PC-9 (cell line): ENCODE results near the gene ADIPOR1. TPM values are rescaled to one million over a fixed set of nuclear protein-coding genes. Genes with fewer than 3 reads are reported as not detected.

ENCODE experiments used
- BruUV-seq: library from RNA; stranded (reverse); fragments of 400-500 nt; replicated peaks from 2 replicates; lab custom pipeline; 2021; lab: Mats Ljungman, UMichigan
- CTCF ChIA-PET: fragments of 300-600 bp; sonication (Branson Sonifier 250); formaldehyde crosslinking; loops from one replicate; lab custom pipeline; 2022; ENCODE audit warnings: antibody characterized with exemption; lab: Charles Lee
- POLR2A ChIA-PET: fragments of 300-600 bp; sonication (Branson Sonifier 250); formaldehyde crosslinking; loops from one replicate; lab custom pipeline; 2022; ENCODE audit warnings: antibody characterized with exemption; ENCODE audit not compliant: unreplicated experiment; lab: Charles Lee
- DNase-seq, 2 experiments: peaks; one replicate each; pipeline versions ENCODE4 v3.0.0 to v3.0.0-alpha.2; 2015 to 2022; ENCODE audit warnings: mixed read lengths in 1 of 2
- H2AFZ ChIP-seq: fragments of 200-600 bp; sonication (generic); 2 replicates; pipeline ENCODE4 v1.8.1; 2017; ENCODE audit warnings: antibody characterized with exemption
- H3F3A ChIP-seq: fragments of 200-600 bp; sonication (generic); 2 replicates; pipeline ENCODE4 v1.8.1; 2017; ENCODE audit warnings: antibody characterized with exemption, mild to moderate bottlenecking, low read depth; ENCODE audit not compliant: insufficient read depth
- H3K27ac ChIP-seq: fragments of 200-600 bp; sonication (generic); 2 replicates; pipeline ENCODE4 v1.6.1; 2016; ENCODE audit warnings: mixed run types
- H3K27me3 ChIP-seq: fragments of 200-600 bp; sonication (generic); 2 replicates; pipeline ENCODE4 v1.6.1; 2016; ENCODE audit warnings: low read depth, mixed run types; ENCODE audit not compliant: insufficient read depth
- H3K36me3 ChIP-seq: fragments of 200-600 bp; sonication (generic); 2 replicates; pipeline ENCODE4 v1.6.1; 2016; ENCODE audit warnings: low read depth, mixed run types
- H3K4me1 ChIP-seq: fragments of 200-600 bp; sonication (generic); replicated peaks from 2 replicates; pipeline ENCODE4 v1.6.1; 2016; ENCODE audit warnings: mixed run types; ENCODE audit not compliant: insufficient read depth
- H3K4me2 ChIP-seq: fragments of 200-600 bp; sonication (generic); 2 replicates; pipeline ENCODE4 v1.6.1; 2017; ENCODE audit warnings: mixed run types
- H3K4me3 ChIP-seq: fragments of 200-600 bp; sonication (generic); 2 replicates; pipeline ENCODE4 v1.6.1; 2016; ENCODE audit warnings: mixed run types
- H3K79me2 ChIP-seq: fragments of 200-600 bp; sonication (generic); 2 replicates; pipeline ENCODE4 v1.6.1; 2017; ENCODE audit warnings: low read depth, mixed run types
- H3K9me2 ChIP-seq: fragments of 200-600 bp; sonication (generic); 2 replicates; pipeline ENCODE4 v1.8.1; 2017; ENCODE audit warnings: mild to moderate bottlenecking; ENCODE audit not compliant: insufficient read depth
- H3K9me3 ChIP-seq: fragments of 200-600 bp; sonication (generic); 2 replicates; pipeline ENCODE4 v1.8.1; 2016; ENCODE audit warnings: low read depth; ENCODE audit not compliant: insufficient read depth
- H4K20me1 ChIP-seq: fragments of 200-600 bp; sonication (generic); 2 replicates; pipeline ENCODE4 v1.8.1; 2017; ENCODE audit not compliant: insufficient read depth
- CTCF ChIP-seq: fragments of 200-600 bp; sonication (generic); conservative IDR thresholded peaks from 2 replicates; pipeline ENCODE4 v1.6.1; 2017; ENCODE audit warnings: mixed run types, antibody characterized with exemption, mild to moderate bottlenecking, moderate library complexity
- EZH2 ChIP-seq: fragments of 200-600 bp; sonication (generic); IDR thresholded peaks from 2 replicates; pipeline ENCODE4 v1.8.0; 2017; ENCODE audit warnings: antibody characterized with exemption, low read depth
- intact Hi-C: fragments of 100-400 bp; cut with micrococcal nuclease; formaldehyde crosslinking; loops from one replicate; pipeline ENCODE4 v1.10.0; 2022; ENCODE audit not compliant: unreplicated experiment
- total RNA-seq: library from RNA; stranded (reverse); gene quantifications from 2 replicates; pipeline ENCODE4 v1.2.3, GENCODE V29; 2021

The ADIPOR1 gene
- total RNA-seq, 1 experiment from 2014 or later, result 102 TPM

- H3K4me1 ChIP-seq, result no peaks in the 10 kb centered on the region
- peak overlapping the region; percentile 33; the same call in 1 of the 2 replicates for H3K4me2 ChIP-seq
- no peaks in the 10 kb centered on the region for H3K36me3 ChIP-seq
- H3K27me3 ChIP-seq, result peaks cover 4% of the 10 kb centered on the region; the same call in 1 of the 2 replicates
- H4K20me1 ChIP-seq, result no peaks in the 10 kb centered on the region
- ChIA-PET POLR2A (no interaction called here), CTCF (no interaction called here)
- H3K9me2 ChIP-seq, result no peaks in the 10 kb centered on the region
- no peak overlapping the region for H3K27ac ChIP-seq
- H2AFZ ChIP-seq, result no peak overlapping the region
- TF ChIP-seq CTCF (no peak), EZH2 (no peak)
- DNase-seq, result no peak
- intact Hi-C loops, result no loop called here
- no peaks in the 10 kb centered on the region for H3K9me3 ChIP-seq
- no peak overlapping the region for H3K4me3 ChIP-seq
- BruUV-seq, result no TSS peak
- no peaks in the 10 kb centered on the region for H3K79me2 ChIP-seq
- H3F3A ChIP-seq, result no peaks in the 10 kb centered on the region
These were observed 18.5 kb upstream of the ADIPOR1 start for GRCh38 chr1:202976633-202977032.

- POLR2A ChIA-PET, result no interaction called here
- no peaks in the 10 kb centered on the region for H3F3A ChIP-seq
- H2AFZ ChIP-seq, result no peak overlapping the region
- no peak overlapping the region for H3K4me2 ChIP-seq
- H3K4me1 ChIP-seq, result no peaks in the 10 kb centered on the region
- no TSS peak for BruUV-seq
- no peaks in the 10 kb centered on the region for H3K9me3 ChIP-seq
- no peaks in the 10 kb centered on the region for H4K20me1 ChIP-seq
- CTCF ChIA-PET, result no interaction called here
- no peaks in the 10 kb centered on the region for H3K9me2 ChIP-seq
- H3K36me3 ChIP-seq, result no peaks in the 10 kb centered on the region
- TF ChIP-seq CTCF, result no peak
- TF ChIP-seq EZH2, result no peak
- DNase-seq, result no peak
- H3K27me3 ChIP-seq, result peaks cover 4% of the 10 kb centered on the region; the same call in 1 of the 2 replicates
- H3K27ac ChIP-seq, result no peak overlapping the region
- intact Hi-C loops, result no loop called here
- no peaks in the 10 kb centered on the region for H3K79me2 ChIP-seq
- H3K4me3 ChIP-seq, result no peak overlapping the region
These were observed 16.7 kb upstream of the ADIPOR1 start for GRCh38 chr1:202974856-202975255.

GRCh38 chr1:202972046-202972445 lies 13.9 kb upstream of the ADIPOR1 start:
- intact Hi-C loops, result no loop called here
- no peak overlapping the region for H3K27ac ChIP-seq
- H3K9me2 ChIP-seq, result no peaks in the 10 kb centered on the region
- no peak overlapping the region for H2AFZ ChIP-seq
- no peaks in the 10 kb centered on the region for H3K36me3 ChIP-seq
- POLR2A ChIA-PET, result interaction anchor here (0.5 kb wide), 1 partner anchor 45 kb away, joined by 5 read pairs; no protein-coding TSS in a partner anchor
- no peak overlapping the region for H3K4me3 ChIP-seq
- TF ChIP-seq CTCF, result no peak
- no peak for TF ChIP-seq EZH2
- H3K4me1 ChIP-seq, result peaks cover 8% of the 10 kb centered on the region
- CTCF ChIA-PET, result no interaction called here
- DNase-seq, result no peak
- H4K20me1 ChIP-seq, result no peaks in the 10 kb centered on the region
- H3K9me3 ChIP-seq, result no peaks in the 10 kb centered on the region
- H3K27me3 ChIP-seq, result peaks cover 4% of the 10 kb centered on the region; the same call in 1 of the 2 replicates
- H3K4me2 ChIP-seq, result no peak overlapping the region
- H3F3A ChIP-seq, result peaks cover 10% of the 10 kb centered on the region; the same call in 1 of the 2 replicates
- no peaks in the 10 kb centered on the region for H3K79me2 ChIP-seq
- BruUV-seq, result no TSS peak
